Calu3 (cell line): ENCODE data around the gene ZNF582. TPM values are rescaled to one million over a fixed set of nuclear protein-coding genes. Genes with fewer than 3 reads are reported as not detected.

Experiments
- BruUV-seq: library from RNA; stranded (reverse); fragments of 400-500 nt; replicated peaks from 2 replicates; lab custom pipeline; 2021; lab: Mats Ljungman, UMichigan
- CTCF ChIA-PET: fragments of 300-600 bp; sonication (Branson Sonifier 250); formaldehyde crosslinking; loops from one replicate; lab custom pipeline; 2022; ENCODE audit warnings: antibody characterized with exemption; lab: Charles Lee
- DNase-seq: peaks from one replicate; pipeline ENCODE4 v3.0.0; 2022
- H3K27ac Mint-ChIP-seq: one replicate; pipeline ENCODE4 v1.8.0; 2022; ENCODE audit warnings: mixed read lengths; ENCODE audit not compliant: unreplicated experiment
- H3K27me3 Mint-ChIP-seq: one replicate; pipeline ENCODE4 v1.8.0; 2022; ENCODE audit warnings: mixed read lengths; ENCODE audit not compliant: unreplicated experiment
- H3K36me3 Mint-ChIP-seq: one replicate; pipeline ENCODE4 v1.8.0; 2022; ENCODE audit warnings: mild to moderate bottlenecking, moderate library complexity, mixed read lengths; ENCODE audit not compliant: insufficient read depth, unreplicated experiment
- H3K4me1 Mint-ChIP-seq: one replicate; pipeline ENCODE4 v1.8.0; 2022; ENCODE audit warnings: mild to moderate bottlenecking, low read depth, mixed read lengths; ENCODE audit not compliant: unreplicated experiment
- H3K4me3 Mint-ChIP-seq: one replicate; pipeline ENCODE4 v1.8.0; 2022; ENCODE audit warnings: mild to moderate bottlenecking, low read depth, moderate library complexity, mixed read lengths; ENCODE audit not compliant: unreplicated experiment
- H3K9me3 Mint-ChIP-seq: one replicate; pipeline ENCODE4 v1.8.0; 2022; ENCODE audit warnings: low read depth, mixed read lengths; ENCODE audit not compliant: unreplicated experiment
- intact Hi-C: fragments of 100-400 bp; cut with micrococcal nuclease; formaldehyde crosslinking; loops from one replicate; pipeline ENCODE4 v1.10.0; 2022; ENCODE audit not compliant: unreplicated experiment
- total RNA-seq: library from RNA; stranded (reverse); gene quantifications from 2 replicates; pipeline ENCODE4 v1.2.3, GENCODE V29; 2022
- TF ChIP-seq, protein P1 (sequence below): fragments of 200-600 bp; IDR thresholded peaks from one replicate; pipeline ENCODE4 v1.8.0; 2022; ENCODE audit warnings: antibody characterized with exemption; ENCODE audit not compliant: unreplicated experiment

Gene ZNF582
- total RNA-seq, 1 experiment from 2014 or later: 1.5 TPM

- no peak for DNase-seq
- intact Hi-C loops: no loop called here
- no peaks in the 10 kb centered on the region for H3K27me3 Mint-ChIP-seq
- BruUV-seq: no TSS peak
- CTCF ChIA-PET: no interaction called here
- no peak overlapping the region for H3K4me3 Mint-ChIP-seq
- H3K36me3 Mint-ChIP-seq: no peaks in the 10 kb centered on the region
- H3K27ac Mint-ChIP-seq: no peak overlapping the region
- H3K9me3 Mint-ChIP-seq: peaks cover 29% of the 10 kb centered on the region
- H3K4me1 Mint-ChIP-seq: no peaks in the 10 kb centered on the region
- TF ChIP-seq, protein P1, sequence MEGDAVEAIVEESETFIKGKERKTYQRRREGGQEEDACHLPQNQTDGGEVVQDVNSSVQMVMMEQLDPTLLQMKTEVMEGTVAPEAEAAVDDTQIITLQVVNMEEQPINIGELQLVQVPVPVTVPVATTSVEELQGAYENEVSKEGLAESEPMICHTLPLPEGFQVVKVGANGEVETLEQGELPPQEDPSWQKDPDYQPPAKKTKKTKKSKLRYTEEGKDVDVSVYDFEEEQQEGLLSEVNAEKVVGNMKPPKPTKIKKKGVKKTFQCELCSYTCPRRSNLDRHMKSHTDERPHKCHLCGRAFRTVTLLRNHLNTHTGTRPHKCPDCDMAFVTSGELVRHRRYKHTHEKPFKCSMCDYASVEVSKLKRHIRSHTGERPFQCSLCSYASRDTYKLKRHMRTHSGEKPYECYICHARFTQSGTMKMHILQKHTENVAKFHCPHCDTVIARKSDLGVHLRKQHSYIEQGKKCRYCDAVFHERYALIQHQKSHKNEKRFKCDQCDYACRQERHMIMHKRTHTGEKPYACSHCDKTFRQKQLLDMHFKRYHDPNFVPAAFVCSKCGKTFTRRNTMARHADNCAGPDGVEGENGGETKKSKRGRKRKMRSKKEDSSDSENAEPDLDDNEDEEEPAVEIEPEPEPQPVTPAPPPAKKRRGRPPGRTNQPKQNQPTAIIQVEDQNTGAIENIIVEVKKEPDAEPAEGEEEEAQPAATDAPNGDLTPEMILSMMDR: no peak
These were observed 32.5 kb downstream of the ZNF582 start for GRCh38 chr19:56360841-56361240.

DNA sequence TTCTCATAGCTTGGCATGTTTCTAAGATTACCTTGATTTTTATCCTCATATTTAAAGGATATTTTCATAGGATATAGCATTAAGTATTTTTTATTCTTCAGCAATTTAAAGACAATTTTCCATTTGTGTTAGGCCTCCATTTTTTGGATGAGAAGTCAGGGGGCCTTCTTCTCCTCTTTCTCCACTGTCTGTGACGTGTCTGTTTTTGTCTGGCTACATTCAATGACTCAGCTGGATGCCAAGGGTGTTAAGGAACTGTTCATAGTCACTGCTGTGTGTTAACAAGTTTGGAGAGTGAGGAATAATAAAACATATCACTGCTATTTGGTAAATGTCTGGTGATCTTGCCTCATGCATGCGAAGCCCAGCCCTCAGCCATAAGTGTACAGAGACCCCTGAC lies 36.4 kb downstream of the ZNF582 start:
- CTCF ChIA-PET: no interaction called here
- no TSS peak for BruUV-seq
- no peak for DNase-seq
- Mint-ChIP-seq H3K4me1 (no peaks in the 10 kb centered on the region), H3K9me3 (peaks cover 34% of the 10 kb centered on the region), H3K27ac (no peak overlapping the region), H3K27me3 (no peaks in the 10 kb centered on the region), H3K36me3 (no peaks in the 10 kb centered on the region), H3K4me3 (no peak overlapping the region)
- intact Hi-C loops: no loop called here
- TF ChIP-seq, protein P1: no peak

DNA sequence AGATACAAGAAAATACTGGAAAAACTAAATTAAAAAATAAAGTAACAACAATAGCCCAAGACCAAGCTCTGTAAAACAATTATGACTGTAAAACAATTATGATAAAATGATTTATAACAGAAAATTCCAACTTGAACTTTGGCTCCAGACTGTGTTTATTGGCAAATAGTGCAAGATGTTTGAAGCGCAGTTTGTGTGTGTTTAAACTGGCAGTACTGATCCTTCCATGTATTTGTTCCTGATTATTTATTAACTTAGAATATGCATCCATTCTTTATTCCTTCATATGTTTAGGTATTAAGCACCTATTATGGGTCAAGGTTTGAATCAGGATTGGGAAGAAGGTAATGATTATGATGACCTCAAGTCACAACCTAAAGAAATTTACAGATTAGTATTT lies 37.8 kb downstream of the ZNF582 start:
- no TSS peak for BruUV-seq
- CTCF ChIA-PET: no interaction called here
- Mint-ChIP-seq H3K36me3 (no peaks in the 10 kb centered on the region), H3K27ac (no peak overlapping the region), H3K4me1 (no peaks in the 10 kb centered on the region), H3K4me3 (no peak overlapping the region), H3K27me3 (no peaks in the 10 kb centered on the region), H3K9me3 (peaks cover 34% of the 10 kb centered on the region)
- TF ChIP-seq, protein P1: no peak
- intact Hi-C loops: no loop called here
- DNase-seq: no peak

DNA sequence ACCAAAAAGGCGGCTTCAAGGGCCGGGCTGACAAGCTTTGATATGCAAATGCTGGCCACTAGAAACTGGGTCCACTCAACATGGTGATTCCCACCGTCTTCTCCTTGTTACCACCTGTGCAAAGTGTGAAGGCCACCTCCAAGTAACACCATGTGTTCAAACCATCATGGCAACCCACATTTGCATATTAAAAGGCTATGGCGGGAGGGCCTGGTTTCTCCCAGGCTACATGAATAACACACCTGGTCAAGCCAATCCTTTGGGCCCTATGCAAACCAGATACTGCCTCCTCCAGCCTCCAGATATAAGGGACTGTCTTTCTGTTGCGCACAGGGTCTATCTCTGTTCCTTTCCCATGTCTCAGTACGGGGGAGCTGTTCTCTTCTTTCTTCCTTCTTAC lies 42.1 kb downstream of the ZNF582 start:
- BruUV-seq: no TSS peak
- H3K4me3 Mint-ChIP-seq: no peak overlapping the region
- no peaks in the 10 kb centered on the region for H3K36me3 Mint-ChIP-seq
- CTCF ChIA-PET: no interaction called here
- no peaks in the 10 kb centered on the region for H3K27me3 Mint-ChIP-seq
- H3K4me1 Mint-ChIP-seq: no peaks in the 10 kb centered on the region
- TF ChIP-seq, protein P1: no peak
- peaks cover 29% of the 10 kb centered on the region for H3K9me3 Mint-ChIP-seq
- intact Hi-C loops: no loop called here
- DNase-seq: no peak
- H3K27ac Mint-ChIP-seq: no peak overlapping the region
